PC-3 (cell line): ENCODE results near the gene PSMD14.

ENCODE experiments used
- EZH2 ChIP-seq: fragments of 300-600 bp; sonication (generic); IDR thresholded peaks from one replicate; pipeline ENCODE4 v1.6.1; 2017; ENCODE audit warnings: antibody characterized with exemption, mild to moderate bottlenecking, low read length; ENCODE audit not compliant: unreplicated experiment
- TF ChIP-seq, protein P1 (sequence below): fragments of 300-600 bp; sonication (generic); conservative IDR thresholded peaks from 2 replicates; pipeline ENCODE4 v1.5.1; 2017; ENCODE audit warnings: antibody characterized with exemption, low read depth, mild to moderate bottlenecking, low read length

DNA sequence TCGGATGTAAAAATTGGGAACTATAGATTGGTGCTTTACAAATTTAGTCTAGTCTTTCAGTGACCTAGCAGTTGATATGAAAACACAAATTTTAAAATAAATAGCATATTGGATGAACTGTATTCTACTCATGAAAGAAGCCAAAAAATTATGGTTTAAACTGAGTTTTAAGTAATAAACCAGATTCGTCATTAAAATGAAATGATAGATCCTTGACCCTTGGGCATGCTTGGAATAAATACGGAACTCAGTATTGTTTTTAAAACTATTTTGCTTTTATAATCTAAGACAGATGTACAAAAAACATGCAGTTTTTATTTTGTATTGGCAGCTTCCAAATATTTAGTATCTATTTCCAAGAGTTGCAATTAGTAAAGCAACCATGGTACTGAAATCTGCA, 73.3 kb downstream of the PSMD14 start:
- TF ChIP-seq, protein P1, sequence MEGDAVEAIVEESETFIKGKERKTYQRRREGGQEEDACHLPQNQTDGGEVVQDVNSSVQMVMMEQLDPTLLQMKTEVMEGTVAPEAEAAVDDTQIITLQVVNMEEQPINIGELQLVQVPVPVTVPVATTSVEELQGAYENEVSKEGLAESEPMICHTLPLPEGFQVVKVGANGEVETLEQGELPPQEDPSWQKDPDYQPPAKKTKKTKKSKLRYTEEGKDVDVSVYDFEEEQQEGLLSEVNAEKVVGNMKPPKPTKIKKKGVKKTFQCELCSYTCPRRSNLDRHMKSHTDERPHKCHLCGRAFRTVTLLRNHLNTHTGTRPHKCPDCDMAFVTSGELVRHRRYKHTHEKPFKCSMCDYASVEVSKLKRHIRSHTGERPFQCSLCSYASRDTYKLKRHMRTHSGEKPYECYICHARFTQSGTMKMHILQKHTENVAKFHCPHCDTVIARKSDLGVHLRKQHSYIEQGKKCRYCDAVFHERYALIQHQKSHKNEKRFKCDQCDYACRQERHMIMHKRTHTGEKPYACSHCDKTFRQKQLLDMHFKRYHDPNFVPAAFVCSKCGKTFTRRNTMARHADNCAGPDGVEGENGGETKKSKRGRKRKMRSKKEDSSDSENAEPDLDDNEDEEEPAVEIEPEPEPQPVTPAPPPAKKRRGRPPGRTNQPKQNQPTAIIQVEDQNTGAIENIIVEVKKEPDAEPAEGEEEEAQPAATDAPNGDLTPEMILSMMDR, result no peak
- no peak for TF ChIP-seq EZH2
